ENCODE data around the gene CISTR. TPM values are rescaled to one million over a fixed set of nuclear protein-coding genes. Genes with fewer than 3 reads are reported as not detected.

CISTR gene
- total RNA-seq, 2 donors from 2014 or later, result not detected

GRCh38 chr12:53775478-53776145 is 23.8 kb upstream of the CISTR start:
- H3K27me3 Mint-ChIP-seq (ENCODE audit: insufficient read depth), result peaks cover 40% of the 10 kb centered on the region

GRCh38 chr12:53770281-53770680 is 18.5 kb upstream of the CISTR start:
- Histone ChIP-seq H3K36me3 (ENCODE audit: control insufficient read depth, insufficient read depth, low read length) (no peaks in the 10 kb centered on the region), H3K27ac (ENCODE audit: low read depth, low read length) (no peak overlapping the region), H3K4me1 (ENCODE audit: control insufficient read depth, insufficient read depth, low read length) (no peaks in the 10 kb centered on the region), H3K4me3 (ENCODE audit: low read length) (no peak overlapping the region), H3K27me3 (ENCODE audit: control insufficient read depth, insufficient read depth, low read length, poor library complexity, severe bottlenecking) (peaks cover 82% of the 10 kb centered on the region), H3K9me3 (ENCODE audit: control insufficient read depth, low read length) (no peaks in the 10 kb centered on the region), H3K9ac (ENCODE audit: extremely low read depth, low read length, poor library complexity, severe bottlenecking) (no peak overlapping the region)
- no peak for DNase-seq
- no peak for TF ChIP-seq CTCF (conservative IDR thresholded peaks at IDR 0.05)
- Mint-ChIP-seq H3K4me1 (no peaks in the 10 kb centered on the region), H3K9me3 (no peaks in the 10 kb centered on the region), H3K27ac (no peak overlapping the region), H3K36me3 (ENCODE audit: low read depth) (no peaks in the 10 kb centered on the region), H3K4me3 (no peak overlapping the region), H3K27me3 (ENCODE audit: insufficient read depth) (peaks cover 71% of the 10 kb centered on the region)

More at GRCh38 chr12:53775478-53776145, 23.8 kb upstream of the CISTR start:
- H3K4me3 ChIP-seq (ENCODE audit: low read length), result no peak overlapping the region
- WGBS, 2 experiments (ENCODE audit: insufficient coverage in 1 of 2, insufficient read length in 1 of 2), result 85 to 89% methylated on average over 4 to 6 of the region's 6 CpGs
- peaks cover 78% of the 10 kb centered on the region for H3K27me3 ChIP-seq (ENCODE audit: control insufficient read depth, insufficient read depth, low read length, poor library complexity, severe bottlenecking)
- H3K9me3 Mint-ChIP-seq, result no peaks in the 10 kb centered on the region
- no peak overlapping the region for H3K27ac ChIP-seq (ENCODE audit: low read depth, low read length)
- no peak overlapping the region for H3K4me3 Mint-ChIP-seq
- TF ChIP-seq CTCF (conservative IDR thresholded peaks at IDR 0.05), result no peak
- no peaks in the 10 kb centered on the region for H3K9me3 ChIP-seq (ENCODE audit: control insufficient read depth, low read length)
- no peaks in the 10 kb centered on the region for H3K4me1 ChIP-seq (ENCODE audit: control insufficient read depth, insufficient read depth, low read length)
- H3K36me3 Mint-ChIP-seq (ENCODE audit: low read depth), result no peaks in the 10 kb centered on the region
- no peak overlapping the region for H3K27ac Mint-ChIP-seq
- peaks cover 2% of the 10 kb centered on the region for H3K4me1 Mint-ChIP-seq
- DNase-seq, result no peak
- H3K36me3 ChIP-seq (ENCODE audit: control insufficient read depth, insufficient read depth, low read length), result no peaks in the 10 kb centered on the region
- H3K9ac ChIP-seq (ENCODE audit: extremely low read depth, low read length, poor library complexity, severe bottlenecking), result no peak overlapping the region

GRCh38 chr12:53768976-53769375 is 17.2 kb upstream of the CISTR start:
- Mint-ChIP-seq H3K4me3 (no peak overlapping the region), H3K36me3 (ENCODE audit: low read depth) (no peaks in the 10 kb centered on the region), H3K4me1 (no peaks in the 10 kb centered on the region), H3K27me3 (ENCODE audit: insufficient read depth) (peaks cover 79% of the 10 kb centered on the region), H3K27ac (no peak overlapping the region), H3K9me3 (no peaks in the 10 kb centered on the region)
- Histone ChIP-seq H3K36me3 (ENCODE audit: control insufficient read depth, insufficient read depth, low read length) (no peaks in the 10 kb centered on the region), H3K9ac (ENCODE audit: extremely low read depth, low read length, poor library complexity, severe bottlenecking) (no peak overlapping the region), H3K27ac (ENCODE audit: low read depth, low read length) (no peak overlapping the region), H3K9me3 (ENCODE audit: control insufficient read depth, low read length) (no peaks in the 10 kb centered on the region), H3K4me1 (ENCODE audit: control insufficient read depth, insufficient read depth, low read length) (no peaks in the 10 kb centered on the region), H3K4me3 (ENCODE audit: low read length) (no peak overlapping the region), H3K27me3 (ENCODE audit: control insufficient read depth, insufficient read depth, low read length, poor library complexity, severe bottlenecking) (peaks cover 90% of the 10 kb centered on the region)
- no peak for TF ChIP-seq CTCF (conservative IDR thresholded peaks at IDR 0.05)
- DNase-seq, result no peak
- 79 to 100% methylated on average over 3 to 5 of the region's 5 CpGs for WGBS, 2 experiments (ENCODE audit: insufficient coverage in 1 of 2, insufficient read length in 1 of 2)
